T-helper 2 cell treated with Interferon-gamma antibody and Interleukin-4, amounts not matched to agents 100 ng/mL and 5 ng/mL, for 36 hours (primary cell): ENCODE measurements around the gene NBPF14. TPM values are rescaled to one million over a fixed set of nuclear protein-coding genes. Genes with fewer than 3 reads are reported as not detected.
"Not testable (repeated sequence)": the region's sequence is repeated elsewhere in the genome, so short reads cannot be mapped to it uniquely, and the experiment has no call there.

Experiments
- intact Hi-C: fragments of 100-400 bp; cut with micrococcal nuclease; formaldehyde crosslinking; loops from one replicate; pipeline ENCODE4 v1.15.1; 2023
- total RNA-seq: library from RNA; stranded (reverse); gene quantifications from 2 replicates; pipeline ENCODE4 v1.2.3, GENCODE V29; 2022

Gene NBPF14, protein sequence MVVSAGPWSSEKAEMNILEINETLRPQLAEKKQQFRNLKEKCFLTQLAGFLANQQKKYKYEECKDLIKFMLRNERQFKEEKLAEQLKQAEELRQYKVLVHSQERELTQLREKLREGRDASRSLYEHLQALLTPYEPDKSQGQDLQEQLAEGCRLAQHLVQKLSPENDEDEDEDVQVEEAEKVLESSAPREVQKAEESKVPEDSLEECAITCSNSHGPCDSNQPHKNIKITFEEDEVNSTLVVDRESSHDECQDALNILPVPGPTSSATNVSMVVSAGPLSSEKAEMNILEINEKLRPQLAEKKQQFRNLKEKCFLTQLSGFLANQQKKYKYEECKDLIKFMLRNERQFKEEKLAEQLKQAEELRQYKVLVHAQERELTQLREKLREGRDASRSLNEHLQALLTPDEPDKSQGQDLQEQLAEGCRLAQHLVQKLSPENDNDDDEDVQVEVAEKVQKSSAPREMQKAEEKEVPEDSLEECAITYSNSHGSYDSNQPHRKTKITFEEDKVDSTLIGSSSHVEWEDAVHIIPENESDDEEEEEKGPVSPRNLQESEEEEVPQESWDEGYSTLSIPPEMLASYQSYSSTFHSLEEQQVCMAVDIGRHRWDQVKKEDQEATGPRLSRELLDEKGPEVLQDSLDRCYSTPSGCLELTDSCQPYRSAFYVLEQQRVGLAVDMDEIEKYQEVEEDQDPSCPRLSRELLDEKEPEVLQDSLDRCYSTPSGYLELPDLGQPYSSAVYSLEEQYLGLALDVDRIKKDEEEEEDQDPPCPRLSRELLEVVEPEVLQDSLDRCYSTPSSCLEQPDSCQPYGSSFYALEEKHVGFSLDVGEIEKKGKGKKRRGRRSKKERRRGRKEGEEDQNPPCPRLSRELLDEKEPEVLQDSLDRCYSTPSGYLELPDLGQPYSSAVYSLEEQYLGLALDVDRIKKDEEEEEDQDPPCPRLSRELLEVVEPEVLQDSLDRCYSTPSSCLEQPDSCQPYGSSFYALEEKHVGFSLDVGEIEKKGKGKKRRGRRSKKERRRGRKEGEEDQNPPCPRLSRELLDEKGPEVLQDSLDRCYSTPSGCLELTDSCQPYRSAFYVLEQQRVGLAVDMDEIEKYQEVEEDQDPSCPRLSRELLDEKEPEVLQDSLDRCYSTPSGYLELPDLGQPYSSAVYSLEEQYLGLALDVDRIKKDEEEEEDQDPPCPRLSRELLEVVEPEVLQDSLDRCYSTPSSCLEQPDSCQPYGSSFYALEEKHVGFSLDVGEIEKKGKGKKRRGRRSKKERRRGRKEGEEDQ (N-terminal part only)
- 26.9 and 28.1 TPM in 2 replicates for total RNA-seq

- intact Hi-C loops, result not testable (repeated sequence)
These were observed at the start of gene NBPF14 for GRCh38 chr1:148595911-148596310. NBPF14 (minus strand) TSS chr1:148596011; CDS start chr1:148595717, 294 bp downstream.

GRCh38 chr1:148625451-148625850, 29.6 kb upstream of the NBPF14 start:
- intact Hi-C loops, result not testable (repeated sequence)

GRCh38 chr1:148618216-148618615, 22.4 kb upstream of the NBPF14 start:
- intact Hi-C loops, result not testable (repeated sequence)

GRCh38 chr1:148605266-148605665, 9.5 kb upstream of the NBPF14 start:
- intact Hi-C loops, result not testable (repeated sequence)

DNA sequence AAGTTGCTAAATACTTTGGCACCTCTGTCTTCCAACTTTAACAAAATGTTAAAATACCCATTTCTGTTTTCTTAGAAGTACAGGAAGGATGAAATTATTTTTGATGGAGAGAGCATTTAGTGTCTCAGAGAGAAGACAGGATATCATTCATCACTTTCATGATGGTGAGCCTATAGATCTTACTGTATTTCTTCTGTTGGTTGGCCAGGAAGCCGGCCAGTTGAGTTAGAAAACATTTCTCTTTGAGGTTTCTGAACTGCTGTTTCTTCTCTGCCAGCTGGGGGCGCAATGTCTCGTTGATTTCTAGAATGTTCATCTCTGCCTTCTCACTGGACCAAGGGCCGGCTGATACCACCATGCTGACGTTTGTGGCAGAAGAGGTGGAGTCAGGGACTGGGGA, 451 bp downstream of the NBPF14 start:
- intact Hi-C loops, result not testable (repeated sequence)

DNA sequence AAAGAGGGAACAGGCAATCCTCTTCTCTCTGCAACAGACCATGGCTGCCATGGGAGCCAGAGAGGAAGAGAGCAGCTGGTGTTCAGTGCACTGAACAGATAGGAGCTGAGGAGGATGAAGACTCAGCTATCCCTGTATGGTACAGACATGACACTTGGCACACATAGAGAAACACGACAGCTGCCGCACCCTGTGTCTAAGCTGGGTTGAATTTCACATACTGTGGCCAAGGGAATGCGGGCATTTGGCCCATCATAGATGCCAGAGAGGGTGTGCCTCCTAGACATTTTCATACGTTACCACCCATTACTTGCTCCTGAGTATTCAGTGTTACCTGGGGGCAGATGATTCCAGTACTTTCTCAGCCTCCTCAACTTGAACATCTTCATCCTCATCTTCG, 4.7 kb downstream of the NBPF14 start:
- intact Hi-C loops, result not testable (repeated sequence)

DNA sequence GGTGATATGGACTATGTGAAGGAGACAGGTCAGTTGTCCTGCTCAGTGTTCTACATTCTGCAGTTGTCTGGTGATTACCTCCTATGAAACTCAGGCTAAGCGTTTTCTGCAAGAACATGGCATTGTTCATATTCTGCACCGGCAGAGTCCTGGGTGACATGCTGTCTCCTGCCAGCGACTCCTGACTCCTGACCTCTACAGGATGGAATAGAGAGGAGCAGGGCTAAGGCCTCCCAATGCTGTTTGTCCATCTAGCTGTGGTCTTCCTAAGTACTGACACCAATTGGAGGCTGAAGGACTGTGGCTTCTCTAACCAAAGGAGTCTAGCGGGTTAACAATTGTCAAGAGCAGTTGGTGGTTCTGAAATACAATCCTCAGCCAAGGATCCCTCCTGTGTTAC, 63.7 kb downstream of the NBPF14 start:
- intact Hi-C loops, result not testable (repeated sequence)

GRCh38 chr1:148529101-148529567, 66.7 kb downstream of the NBPF14 start:
- intact Hi-C loops, result loop anchor here (10.0 kb wide), 1 partner anchor 154 kb away; no protein-coding TSS in a partner anchor

- intact Hi-C loops, result loop anchor here (10.0 kb wide), 1 partner anchor 154 kb away; no protein-coding TSS in a partner anchor
These were observed 67.2 kb downstream of the NBPF14 start for GRCh38 chr1:148528591-148528990.

DNA sequence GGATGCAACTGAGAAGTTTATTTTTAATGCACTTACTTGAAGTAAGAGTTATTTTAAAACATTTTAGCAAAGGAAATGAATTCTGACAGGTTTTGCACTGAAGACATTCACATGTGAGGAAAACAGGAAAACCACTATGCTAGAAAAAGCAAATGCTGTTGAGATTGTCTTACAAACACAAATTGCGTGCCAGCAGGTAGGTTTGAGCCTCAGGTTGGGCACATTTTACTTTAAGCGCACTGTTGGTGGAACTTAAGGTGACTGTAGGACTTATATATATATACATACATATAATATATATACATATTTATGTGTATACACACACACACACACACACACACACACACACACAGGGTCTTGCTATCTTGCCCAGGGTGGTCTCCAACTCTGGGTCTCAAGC, 69.2 kb downstream of the NBPF14 start:
- intact Hi-C loops, result loop anchor here (10.0 kb wide), 1 partner anchor 152 kb away; no protein-coding TSS in a partner anchor

DNA sequence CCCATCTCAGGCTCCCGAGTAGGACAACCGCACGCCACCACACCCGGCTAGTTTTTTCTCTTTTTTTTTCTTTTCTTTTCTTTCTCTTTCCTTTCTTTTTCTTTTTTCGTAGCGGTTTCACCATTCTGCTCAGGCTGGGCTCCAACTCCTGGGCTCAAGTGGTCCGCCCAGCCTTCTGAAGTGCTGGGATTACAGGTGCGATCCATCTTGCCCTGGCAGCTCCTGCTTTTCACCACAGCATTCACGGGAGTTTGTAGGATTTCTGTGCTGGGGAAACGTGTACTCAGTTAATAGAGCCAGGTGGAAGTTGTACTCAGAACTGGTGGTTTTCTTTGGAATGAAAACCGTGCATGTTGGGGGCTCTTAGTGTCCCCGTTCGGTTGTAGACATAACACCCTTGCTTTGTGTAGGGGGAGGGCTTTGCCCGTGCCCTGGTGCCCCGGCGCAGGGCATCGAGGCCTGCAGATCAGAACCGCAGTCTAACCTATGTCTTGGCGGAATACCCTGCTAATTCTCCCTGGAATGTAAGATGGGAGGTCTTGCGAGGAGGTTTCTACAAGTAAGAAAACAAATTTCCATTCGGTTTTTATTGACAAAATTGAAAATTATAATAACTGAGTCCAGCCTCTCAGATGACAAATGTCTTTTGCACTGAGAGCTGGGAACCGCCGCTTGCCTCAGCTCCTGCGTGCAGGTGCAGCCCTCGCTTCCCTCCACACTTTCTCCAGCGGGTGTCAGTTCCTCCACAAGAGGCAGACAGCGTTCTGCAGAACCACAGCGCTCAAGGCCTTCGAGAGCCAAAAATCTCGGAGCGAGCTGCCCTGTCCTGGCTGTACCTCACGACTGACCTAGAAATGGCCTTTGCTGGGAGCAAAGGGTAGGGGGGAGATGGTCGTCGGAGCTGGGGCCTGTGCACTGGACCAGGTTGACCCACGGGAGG, 72.3 kb downstream of the NBPF14 start:
- intact Hi-C loops, result loop anchor here (10.0 kb wide), 1 partner anchor 149 kb away; no protein-coding TSS in a partner anchor

DNA sequence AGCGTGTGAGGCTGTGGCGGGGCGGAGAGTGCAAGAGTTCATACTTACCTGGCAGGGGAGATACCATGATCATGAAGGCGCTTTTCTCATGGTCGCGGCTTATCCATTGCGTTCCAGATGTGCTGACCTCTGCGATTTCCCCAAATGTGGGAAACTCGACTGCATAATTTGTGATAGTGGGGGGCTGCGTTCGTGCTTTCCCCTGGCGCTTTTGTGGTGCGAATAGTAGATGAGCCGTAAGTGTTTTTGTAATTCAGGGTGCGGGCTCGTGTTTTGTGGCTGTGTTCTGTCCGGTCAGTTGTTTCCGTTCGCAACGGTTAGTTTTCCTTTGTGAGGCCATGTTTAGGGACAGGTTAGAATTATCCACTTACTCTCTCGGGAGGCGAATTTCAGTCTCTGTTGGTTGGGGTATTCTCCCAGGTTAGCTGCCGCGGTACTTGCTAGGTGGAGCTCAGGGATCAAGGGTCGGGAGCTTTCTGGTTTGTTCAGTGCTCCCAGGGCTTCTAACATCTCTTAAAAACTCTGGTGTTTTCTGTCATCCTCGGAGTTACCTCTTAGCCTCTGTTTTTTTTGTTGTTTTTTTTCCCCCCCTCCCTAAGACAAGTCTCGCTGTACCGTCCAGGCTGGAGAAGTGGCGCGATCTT, 73.1 kb downstream of the NBPF14 start:
- intact Hi-C loops, result loop anchor here (10.0 kb wide), 1 partner anchor 148 kb away; no protein-coding TSS in a partner anchor

DNA sequence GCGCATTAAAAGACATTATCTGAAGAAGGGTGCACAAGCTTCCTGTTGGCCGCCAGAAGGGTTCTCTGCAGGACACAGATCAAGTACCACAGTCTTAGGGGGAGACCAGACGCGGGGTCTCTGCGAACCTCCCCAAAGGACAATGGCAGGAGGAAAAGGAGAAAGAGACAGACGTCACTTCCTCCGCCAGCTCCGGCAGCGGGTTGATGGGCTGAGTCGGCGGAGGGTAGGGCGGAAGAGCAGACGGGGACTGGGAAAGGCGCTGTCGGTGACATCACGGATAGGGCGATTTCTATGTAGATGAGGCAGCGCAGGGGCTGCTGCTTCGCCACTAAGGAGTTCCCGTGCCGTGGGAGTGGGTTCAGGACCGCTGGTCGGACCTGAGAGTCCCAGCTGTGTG, 73.7 kb downstream of the NBPF14 start:
- intact Hi-C loops, result loop anchor here (10.0 kb wide), 1 partner anchor 147 kb away; no protein-coding TSS in a partner anchor

DNA sequence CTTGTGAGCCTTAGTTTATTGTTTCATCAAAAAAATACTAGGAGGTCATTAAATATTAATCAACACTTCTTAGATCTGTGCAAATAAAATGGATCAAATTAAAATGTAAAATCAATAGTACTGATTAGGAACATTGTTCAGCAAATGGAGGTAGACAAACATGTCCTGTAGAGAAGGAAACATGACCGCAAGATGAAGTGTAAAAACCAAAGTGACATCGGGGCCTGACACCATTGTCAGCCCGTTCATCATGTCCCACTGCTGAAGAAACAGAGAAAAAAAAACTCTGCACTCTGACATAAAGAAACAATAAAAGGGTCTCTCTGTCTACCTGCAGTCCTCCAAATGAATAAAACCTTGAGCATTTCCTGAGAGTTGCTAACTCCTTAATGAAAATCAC, 81.5 kb downstream of the NBPF14 start:
- intact Hi-C loops, result not testable (repeated sequence)

DNA sequence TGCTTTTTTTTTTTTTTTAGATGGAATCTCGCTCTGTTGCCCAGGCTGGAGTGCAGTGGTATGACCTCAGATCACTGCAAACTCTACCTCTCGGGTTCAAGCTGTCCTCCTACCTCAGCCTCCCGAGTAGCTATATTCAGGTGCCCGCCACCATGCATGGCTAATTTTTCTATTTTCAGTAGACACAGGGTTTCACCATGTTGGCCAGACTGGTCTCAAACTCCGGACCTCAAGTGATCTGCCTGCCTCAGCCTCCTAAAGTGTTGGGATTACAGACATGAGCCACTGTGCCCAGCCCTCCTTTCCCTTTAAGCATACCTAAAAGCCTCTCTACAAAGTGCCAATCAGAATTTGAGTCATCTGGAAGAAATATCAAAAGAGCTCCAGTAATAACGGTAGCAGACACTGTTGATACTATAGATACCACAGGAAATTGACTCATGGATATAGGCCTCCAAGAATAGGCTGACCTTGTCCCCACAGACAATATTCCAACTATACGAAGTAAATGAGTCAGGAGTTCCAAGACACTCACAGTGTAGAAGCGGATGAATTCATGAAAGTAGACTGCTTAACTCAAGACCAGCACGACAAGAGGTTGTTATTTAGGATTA, 83.1 kb downstream of the NBPF14 start:
- intact Hi-C loops, result not testable (repeated sequence)

DNA sequence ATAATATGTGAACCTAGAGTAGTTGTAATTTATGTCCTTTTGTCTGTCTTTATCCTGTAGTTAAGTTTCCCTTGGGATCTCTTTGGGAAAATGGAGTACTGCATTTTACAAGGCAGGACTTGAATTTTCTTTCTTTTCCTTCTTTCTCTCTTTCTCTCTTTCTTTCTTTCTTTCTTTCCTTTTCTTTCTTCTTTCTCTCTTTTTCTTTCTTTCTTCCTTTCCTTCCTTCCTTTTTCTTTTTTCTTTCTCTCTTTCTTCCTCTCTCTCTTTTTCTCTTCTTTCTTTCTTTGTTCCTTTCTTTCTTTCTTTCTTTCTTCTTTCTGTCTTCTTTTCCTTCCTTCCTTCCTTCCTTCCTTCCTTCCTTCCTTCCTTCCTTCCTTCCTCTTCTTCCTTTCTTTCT, 101.9 kb downstream of the NBPF14 start:
- intact Hi-C loops, result not testable (repeated sequence)

- intact Hi-C loops, result not testable (repeated sequence)
These were observed 112.8 kb downstream of the NBPF14 start, which contains the start of gene PPIAL4G for GRCh38 chr1:148483029-148483428. PPIAL4G (minus strand) TSS chr1:148483302; CDS start chr1:148483252, 50 bp downstream.
